Raji (cell line): Measurements from ENCODE around the gene PCYOX1L.

Source experiments
- POLR2A ChIP-seq: IDR thresholded peaks from 2 replicates; pipeline ENCODE4 v1.6.1; 2011; ENCODE audit warnings: low read depth, low read length, control low read depth; ENCODE audit not compliant: insufficient read depth

PCYOX1L gene

GRCh38 chr5:149325166-149325735 is 32.6 kb upstream of the PCYOX1L start:
- no peak for TF ChIP-seq POLR2A

- no peak for TF ChIP-seq POLR2A
These were observed 32.0 kb upstream of the PCYOX1L start for GRCh38 chr5:149325894-149326293.

GRCh38 chr5:149326611-149327010 is 31.2 kb upstream of the PCYOX1L start:
- TF ChIP-seq POLR2A, result no peak

DNA sequence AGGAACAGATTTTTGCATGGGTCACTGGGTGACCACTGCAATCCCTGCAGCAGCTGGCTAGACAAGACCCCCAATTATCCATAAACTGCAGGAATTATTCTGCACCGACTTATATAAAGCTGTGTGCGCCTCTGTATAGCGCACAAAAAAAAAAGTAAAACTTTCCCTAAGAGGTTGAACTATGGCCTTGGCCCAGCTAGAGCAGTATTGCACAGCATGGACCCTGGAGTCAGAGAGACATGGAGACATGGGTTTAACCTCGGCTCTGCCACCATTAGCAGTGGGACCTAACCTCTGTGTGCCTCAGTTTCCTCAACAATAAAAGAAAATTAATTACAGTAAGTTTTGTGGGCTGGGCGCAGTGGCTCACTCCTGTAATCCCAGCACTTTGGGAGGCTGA is 29.7 kb upstream of the PCYOX1L start:
- no peak for TF ChIP-seq POLR2A

- no peak for TF ChIP-seq POLR2A
These were observed 24.0 kb upstream of the PCYOX1L start for GRCh38 chr5:149333711-149334443.

- TF ChIP-seq POLR2A, result no peak
These were observed 20.1 kb upstream of the PCYOX1L start for GRCh38 chr5:149337736-149338135.

DNA sequence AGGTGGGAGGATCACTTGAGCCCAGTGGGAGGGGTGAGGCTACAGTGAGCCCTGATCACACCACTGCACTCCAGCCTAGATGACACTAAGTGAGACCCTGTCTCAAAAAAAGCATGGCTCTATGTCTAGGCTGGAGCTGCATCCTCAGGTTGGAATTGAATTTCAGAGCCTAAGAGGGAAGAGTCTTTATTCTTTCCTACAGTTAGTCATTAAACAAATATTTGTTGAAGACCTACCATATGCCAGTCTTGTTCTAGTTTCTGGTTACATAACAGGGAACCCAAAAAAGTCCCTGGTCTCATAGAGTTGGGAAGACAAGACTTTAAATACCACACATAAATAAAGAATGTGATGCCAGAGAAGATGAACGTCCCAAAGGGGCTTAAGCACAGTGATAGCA is 19.5 kb upstream of the PCYOX1L start:
- TF ChIP-seq POLR2A, result no peak

- no peak for TF ChIP-seq POLR2A
These were observed 16.9 kb upstream of the PCYOX1L start for GRCh38 chr5:149340920-149341319.

- TF ChIP-seq POLR2A, result no peak
These were observed 16.0 kb upstream of the PCYOX1L start for GRCh38 chr5:149341876-149342275.

GRCh38 chr5:149344151-149344550 is 13.7 kb upstream of the PCYOX1L start:
- TF ChIP-seq POLR2A, result no peak

DNA sequence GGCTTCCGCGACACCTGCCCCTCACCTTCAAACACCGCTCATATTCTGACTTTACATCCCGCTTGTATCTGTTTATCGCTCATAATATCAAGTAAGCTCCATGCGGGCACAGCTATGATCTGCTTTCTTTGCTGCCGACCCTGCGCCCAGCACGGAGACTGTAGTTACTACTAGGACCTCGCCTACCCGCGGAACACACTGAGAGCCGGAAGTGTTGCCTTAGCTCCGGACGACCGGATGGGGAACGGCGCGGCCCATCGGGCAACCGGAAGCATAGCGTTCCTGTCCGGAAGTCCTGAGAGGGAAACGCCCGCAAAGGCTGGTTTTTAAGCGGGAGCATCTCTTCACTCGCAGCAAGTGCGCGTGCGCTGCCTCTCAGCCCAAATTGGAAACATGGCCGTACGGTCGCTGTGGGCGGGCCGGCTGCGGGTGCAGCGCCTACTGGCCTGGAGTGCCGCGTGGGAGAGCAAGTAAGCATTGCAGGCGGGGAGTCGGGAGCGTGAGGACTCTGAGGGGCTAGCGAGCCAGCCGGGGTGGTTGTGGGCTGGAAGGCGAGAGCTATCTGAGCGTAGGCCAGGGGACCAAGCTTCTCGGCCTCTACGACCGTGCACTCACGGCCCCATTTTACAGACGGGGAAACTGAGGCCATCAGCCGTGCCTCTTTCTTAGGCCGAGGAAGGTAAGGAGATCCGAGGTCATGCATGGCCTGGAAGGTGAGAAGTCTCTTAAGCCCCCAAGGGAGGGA is 12.5 kb upstream of the PCYOX1L start, which contains the start of gene GRPEL2:
Gene GRPEL2, plus strand, starts transcription at position 353 of the 745 bp plus-strand sequence. Its CDS starts 41 bp downstream, at position 394.
- TF ChIP-seq POLR2A, result peak; percentile 85

- no peak for TF ChIP-seq POLR2A
These were observed 12.0 kb upstream of the PCYOX1L start for GRCh38 chr5:149345892-149346222.

GRCh38 chr5:149348518-149348917 is 9.3 kb upstream of the PCYOX1L start:
- TF ChIP-seq POLR2A, result no peak

DNA sequence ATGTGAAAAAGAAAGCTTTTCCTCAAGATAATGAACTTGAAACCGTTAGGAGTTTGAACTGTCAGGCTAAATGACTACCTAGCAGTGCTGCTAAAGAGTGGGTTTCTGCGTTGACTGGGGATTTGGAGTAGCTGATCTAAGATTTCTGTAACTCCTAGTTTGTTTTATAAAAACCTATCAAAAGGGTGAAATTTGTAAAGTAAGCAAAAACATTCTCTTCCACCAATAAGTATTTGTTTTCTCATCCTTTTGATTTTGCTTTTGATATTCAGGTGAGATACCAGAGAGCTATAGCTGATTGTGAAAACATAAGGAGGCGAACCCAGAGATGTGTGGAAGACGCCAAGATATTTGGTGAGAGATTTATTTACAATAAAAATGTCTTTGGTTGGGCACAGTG is 8.5 kb upstream of the PCYOX1L start:
- no peak for TF ChIP-seq POLR2A

- no peak for TF ChIP-seq POLR2A
These were observed 5.7 kb upstream of the PCYOX1L start for GRCh38 chr5:149352169-149352568.

DNA sequence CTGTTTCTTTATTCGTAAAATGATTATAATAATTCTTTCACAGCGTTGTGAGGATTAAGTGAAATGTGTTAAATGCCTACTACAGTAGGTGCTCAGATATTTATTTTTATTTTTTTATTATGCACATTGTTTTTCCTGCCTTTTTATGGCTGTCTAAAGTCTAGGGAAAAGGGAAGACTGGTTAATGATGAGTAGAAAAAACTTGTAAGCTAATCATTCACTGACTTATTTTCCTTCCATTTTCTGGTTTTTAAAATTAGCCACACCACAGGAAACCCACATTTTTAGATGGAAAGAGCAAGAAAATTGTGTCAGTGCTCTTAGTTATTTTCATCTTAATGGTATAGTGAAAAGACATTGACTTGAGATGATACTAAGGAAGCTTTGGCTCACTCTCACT is 3.9 kb upstream of the PCYOX1L start:
- no peak for TF ChIP-seq POLR2A
